Stimulated activated CD4-positive, alpha-beta T cell treated with anti-CD3 and anti-CD28 coated beads, Interleukin-15, amount 100 ng/mL, for 1 hour (primary cell): Measurements from ENCODE around the gene FBXO45.
"Not testable (repeated sequence)": the region's sequence is repeated elsewhere in the genome, so short reads cannot be mapped to it uniquely, and the experiment has no call there.

Experiments
- DNase-seq, 2 donors: peaks; one replicate each; pipeline ENCODE4 v3.0.0-alpha.2; 2020; ENCODE audit warnings: low read depth in 1 of 2, low spot score in 1 of 2

The FBXO45 gene, protein sequence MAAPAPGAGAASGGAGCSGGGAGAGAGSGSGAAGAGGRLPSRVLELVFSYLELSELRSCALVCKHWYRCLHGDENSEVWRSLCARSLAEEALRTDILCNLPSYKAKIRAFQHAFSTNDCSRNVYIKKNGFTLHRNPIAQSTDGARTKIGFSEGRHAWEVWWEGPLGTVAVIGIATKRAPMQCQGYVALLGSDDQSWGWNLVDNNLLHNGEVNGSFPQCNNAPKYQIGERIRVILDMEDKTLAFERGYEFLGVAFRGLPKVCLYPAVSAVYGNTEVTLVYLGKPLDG

DNA sequence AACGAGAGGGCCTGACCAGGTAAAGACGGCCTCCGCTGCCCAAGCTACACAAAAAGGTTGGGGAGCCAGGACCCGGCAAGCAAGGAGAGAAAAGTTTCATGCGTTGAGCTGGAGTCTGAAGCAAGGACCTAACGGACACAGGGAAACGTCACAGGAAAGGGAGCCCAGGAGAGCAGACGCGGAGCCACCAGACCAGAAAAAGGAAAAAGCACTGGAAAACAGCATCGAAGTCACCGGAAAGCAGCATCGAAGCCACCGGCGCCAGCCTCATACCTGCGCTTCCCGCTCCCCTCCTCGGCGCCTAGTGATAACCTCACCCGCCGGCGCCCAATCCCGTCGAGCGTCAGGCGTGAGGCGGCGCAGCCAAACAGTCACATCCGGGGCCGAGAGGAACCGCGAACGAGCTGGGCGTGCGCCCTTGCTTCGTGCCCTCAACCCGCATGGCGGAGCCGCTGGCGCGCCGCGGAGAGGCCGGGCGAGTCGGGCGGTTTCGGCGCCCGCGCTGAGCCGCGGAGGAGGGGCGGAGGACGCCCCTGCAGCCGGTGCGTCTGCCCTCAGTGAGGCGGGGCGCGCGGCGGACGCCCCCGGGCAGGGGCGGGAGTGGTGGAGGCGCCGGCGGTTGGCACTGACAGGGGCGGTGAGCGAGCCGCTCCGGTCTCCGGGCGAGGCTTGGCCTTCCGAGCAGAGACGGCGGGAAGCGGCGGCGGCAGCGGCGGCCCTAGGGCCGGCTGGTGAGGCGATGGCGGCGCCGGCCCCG lies at the start of gene FBXO45, which contains the start of gene WDR53:
Gene FBXO45 (plus strand): TSS at position 415 of the 757 bp plus-strand sequence. CDS start 325 bp downstream, at position 740.
Gene WDR53 (minus strand): TSS at position 309 of the 757 bp plus-strand sequence. CDS start 7,079 bp downstream, outside the sequence.
- peak; percentile 91 for DNase-seq

DNA sequence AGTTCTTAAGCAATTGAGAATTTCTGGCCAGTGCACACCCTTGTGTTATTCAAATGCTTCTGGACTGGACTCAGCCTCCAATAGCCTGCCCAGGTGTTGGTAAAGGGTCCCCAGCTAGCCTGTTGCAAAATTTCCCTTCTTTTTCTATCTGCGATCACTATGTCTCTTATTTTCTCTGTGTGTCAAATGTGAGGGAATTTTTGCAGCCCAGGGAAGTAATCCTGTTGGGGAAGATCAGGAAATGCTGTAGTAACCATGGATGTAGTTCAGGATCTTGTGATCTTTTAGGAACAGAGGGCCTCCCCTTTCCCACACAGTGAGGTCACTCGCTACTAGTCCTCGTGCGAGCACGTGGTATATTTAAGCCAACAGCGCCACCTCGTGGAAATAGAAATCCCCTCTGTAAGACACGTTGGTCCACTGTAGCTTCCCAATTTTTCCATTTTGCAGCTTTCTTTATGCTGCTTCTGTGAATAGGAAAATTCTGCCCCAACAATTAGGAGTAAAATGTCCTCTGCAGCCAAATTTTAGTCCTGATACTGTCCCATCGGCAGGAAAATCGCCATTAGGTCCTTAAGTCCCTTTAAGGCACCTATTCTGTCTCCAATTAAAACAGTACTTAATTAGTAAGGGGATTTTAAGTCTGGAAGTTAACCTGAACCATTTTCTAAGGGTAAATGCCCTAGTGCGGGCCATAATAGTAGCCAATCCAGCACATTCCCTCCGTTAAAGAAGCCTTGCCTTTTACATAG lies 49.3 kb upstream of the FBXO45 start:
- DNase-seq, result peak in 1 of 2 donors; percentile 15

DNA sequence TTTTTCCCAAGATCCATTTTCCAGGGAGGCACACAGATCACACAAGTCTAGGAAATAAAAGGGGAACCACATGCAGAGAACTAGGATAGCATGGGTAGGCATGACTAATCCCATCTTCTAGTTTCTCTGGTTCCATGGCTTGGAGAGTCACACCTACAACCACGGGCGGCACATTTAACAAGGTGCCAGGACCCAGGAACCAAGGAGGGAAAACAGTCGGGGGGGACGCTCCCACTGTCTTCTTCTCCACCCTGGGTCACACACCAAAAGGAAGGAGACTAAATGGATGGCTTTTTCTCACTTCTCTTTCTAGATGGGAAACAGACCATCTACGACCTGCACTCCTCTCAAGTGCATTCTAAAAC lies 48.8 kb upstream of the FBXO45 start:
- DNase-seq, result no peak

DNA sequence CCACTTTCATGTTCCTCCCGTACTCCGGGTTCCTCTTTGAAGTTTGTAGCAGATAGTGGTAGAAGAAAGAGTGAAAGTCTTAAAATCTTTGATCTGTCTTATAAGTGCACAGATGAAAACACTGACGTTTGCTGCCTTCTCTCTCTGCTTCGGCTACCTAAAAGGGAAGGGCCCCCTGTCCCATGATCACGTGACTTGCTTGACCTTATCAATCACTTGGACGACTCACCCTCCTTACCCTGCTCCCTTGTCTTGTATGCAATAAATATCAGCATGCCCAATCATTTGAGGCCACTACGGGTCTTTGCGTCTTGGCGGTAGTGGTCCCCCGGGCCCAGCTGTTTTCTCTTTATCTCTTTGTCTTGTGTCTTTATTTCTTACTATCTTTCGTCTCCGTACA lies 47.2 kb upstream of the FBXO45 start:
- DNase-seq, result not testable (repeated sequence)

DNA sequence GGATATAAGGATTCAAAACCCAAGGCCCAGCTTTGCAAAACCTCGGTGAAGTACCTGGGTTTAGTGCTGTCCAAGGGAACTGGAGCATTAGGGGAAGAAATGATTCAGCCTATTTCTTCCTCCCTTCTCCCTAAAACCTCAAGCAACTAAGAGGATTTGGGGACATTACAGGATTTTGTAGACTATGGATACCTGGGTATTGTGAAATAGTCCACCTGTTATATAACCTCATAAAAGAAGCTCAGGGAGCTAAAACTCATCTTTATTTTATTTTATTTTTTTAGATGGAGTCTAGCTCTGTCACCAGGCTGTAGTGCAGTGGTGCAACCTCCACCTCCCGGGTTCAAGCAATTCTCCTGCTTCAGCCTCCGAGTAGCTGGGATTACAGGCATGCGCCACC lies 44.6 kb upstream of the FBXO45 start:
- DNase-seq, result no peak

DNA sequence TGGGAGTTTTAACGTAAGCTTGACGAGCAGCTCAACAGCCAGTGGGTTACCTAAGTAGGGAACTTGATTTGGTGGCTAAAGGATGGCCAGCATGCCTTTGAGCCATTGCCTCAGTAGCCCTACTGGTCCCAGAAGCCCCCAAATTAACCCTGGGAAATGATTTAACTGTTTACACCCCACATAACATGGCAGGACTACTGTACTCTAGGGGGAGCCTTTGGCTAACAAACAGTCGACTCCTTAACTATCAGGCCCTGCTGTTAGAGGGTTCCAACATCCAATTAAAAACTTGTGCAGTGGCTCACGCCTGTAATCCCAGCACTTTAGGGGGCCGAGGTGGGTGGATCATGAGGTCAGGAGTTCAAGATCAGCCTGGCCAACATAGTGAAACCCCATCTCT lies 43.9 kb upstream of the FBXO45 start:
- no peak for DNase-seq

DNA sequence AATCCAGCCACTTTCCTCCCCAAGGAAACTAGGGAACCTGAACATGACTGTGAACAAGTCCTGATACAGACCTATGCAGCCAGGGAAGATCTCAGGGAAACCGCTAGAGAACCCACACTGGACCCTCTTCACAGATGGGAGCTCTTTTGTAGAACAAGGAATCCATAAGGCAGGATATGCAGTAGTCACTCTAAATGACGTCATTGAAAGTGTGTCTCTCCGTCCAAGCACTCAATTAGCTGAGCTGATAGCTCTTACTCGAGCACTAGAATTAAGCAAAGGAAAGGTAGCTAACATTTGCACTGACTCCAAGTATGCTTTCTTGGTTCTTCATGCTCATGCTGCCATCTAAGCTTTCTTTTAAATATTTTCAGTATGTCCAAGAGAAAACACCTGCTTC lies 43.3 kb upstream of the FBXO45 start:
- no peak for DNase-seq

DNA sequence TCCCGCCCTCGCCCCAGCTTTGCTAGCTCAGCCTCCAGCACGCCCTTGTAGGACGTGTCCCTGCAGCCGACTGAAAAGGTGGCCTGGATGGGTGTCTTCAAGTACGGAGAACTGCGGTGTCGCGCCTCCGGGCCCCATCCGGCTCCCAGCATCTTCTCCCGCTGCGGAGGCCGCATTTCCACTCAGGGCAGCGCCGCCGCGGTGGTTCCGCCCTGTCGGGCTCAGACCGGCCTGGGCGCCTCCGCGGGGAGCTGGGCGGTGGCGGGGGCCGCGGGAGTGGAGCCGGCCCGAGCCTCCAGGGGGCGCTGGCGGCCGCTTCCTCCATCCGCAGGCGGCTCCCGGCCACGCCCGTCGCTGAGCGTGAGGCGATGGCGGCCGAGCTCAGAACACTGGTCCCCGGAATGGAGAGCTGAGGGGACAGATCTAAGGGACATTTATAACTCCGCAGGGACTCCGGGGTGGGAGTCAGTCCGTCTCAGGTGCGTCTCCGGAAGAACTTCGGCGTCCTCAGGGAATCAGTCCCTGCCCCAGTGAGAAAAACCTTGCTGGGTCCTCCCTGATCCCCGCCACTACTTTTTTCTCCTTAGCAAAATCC lies 39.7 kb upstream of the FBXO45 start:
- DNase-seq, result peak; percentile 68 to 88

DNA sequence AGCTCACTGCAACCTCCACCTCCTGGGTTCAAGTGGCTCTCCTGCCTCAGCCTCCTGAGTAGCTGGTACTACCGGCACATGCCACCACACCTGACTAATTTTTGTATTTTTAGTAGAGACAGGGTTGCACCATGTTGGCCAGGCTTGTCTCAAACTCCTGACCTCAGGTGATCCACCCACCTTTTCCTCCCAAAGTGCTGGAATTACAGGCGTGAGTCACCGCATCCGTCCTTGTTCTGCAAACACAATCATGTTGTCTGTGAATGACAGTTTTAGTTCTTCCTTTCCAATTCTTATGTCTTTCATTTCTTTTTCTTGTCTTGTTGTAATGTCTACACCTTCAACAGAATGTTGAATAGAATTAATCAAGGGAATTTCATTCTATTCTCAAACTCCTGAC lies 37.0 kb upstream of the FBXO45 start:
- DNase-seq, result no peak

DNA sequence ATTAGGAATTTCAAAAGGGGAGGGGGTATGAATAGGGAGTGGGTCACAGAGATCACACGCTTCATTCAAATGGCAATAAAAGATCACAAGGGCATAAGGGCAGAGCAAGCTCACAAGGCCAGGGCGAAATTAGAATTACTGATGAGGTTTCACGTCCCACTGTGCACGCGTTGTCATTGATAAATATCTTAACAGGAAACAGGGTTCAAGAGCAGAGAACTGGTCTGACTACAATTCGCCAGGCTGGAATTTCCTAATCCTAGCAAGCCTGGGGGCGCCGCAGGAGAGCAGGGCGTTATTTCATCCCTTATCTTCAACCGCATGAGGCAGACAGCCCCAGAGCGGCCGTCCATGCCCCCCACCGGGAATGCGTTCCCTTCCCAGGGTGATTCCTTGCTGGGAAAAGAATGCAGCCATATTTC lies 35.2 kb upstream of the FBXO45 start:
- no peak for DNase-seq

DNA sequence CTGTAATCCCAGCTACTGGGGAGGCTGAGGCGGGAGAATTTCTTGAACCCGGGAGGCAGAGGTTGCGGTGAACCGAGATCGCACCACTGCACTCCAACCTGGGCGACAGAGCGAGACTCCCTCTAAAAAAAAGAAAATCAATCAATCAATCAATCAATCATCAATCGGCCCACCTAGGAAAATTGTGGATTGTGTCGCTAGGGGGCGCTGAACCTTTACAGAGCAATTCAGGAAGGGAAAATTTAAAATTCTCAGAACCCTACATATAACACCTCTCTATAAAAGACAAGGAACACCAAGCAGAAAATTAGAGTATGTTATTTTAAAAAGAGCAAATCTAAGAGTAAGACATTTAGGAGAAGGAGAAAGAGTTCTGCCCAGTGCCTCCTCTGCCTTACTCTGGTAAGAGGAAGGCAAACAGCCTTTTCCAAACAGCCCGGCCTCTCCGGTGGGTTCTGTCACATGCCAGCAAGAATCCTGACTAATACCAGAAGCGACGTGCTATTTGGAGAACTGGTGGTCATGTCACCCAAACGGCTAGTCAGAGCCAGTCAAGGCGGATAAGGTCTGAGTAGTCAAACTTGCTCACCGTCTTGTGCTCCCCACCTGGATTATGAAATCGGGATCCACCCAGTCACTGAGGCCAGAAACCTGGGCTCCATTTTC lies 31.0 kb upstream of the FBXO45 start:
- DNase-seq, result peak; percentile 29 to 40

DNA sequence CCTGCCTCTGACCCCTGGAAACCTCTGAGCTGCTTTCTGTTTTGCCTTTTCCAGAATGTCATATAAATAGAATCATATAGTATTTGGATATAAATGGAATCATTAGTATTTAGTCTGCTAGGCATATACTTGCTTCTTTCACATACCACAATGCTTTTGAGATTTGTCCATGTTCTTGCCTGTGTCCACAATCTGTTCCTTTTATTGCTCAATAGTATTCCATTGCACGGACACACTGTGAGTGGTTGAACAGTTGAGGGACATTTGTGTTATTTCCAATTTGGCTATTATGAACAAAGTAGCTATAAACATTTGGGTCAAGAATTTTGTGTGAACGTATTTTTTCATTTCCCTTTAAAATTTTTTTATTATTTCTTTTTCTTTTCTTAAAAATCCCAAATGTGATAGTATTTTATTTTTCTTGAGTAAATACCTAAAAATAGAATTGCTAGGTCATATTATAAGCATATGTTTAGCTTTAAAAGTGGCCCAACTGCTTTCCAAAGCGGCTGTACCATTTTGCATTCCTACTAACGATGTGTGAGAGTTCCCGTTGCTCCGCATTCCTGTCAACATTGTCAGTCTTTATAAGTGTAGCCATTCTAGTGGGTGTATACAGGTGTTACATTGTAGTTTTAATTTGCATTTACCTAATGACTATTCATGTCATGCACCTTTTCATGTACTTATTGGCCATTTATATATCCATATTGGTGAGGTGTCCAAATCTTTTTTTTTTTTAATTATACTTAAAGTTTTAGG lies 26.6 kb upstream of the FBXO45 start:
- DNase-seq, result no peak

DNA sequence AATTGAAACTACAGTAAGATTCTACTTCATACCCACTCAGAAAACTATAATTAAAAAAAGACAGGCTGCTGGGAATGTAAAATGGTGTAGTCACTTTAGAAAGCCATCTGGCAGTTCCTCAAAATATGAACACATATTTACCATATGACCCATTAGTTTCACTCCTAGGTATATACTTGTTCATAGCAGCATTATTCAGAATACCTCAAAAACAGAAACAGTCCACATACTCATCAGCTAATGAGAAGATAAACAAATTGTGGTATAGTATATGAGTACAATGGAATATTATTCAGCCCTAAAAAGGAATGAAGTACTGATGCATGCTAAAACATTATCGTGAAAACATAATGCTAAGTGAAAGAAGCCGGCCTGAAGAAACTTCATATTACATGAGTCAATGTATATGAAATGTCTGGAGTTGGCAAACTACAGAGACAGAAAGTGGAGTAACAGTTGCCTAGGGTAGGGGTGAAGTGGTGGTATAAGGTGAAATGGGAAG lies 23.9 kb upstream of the FBXO45 start:
- no peak for DNase-seq

DNA sequence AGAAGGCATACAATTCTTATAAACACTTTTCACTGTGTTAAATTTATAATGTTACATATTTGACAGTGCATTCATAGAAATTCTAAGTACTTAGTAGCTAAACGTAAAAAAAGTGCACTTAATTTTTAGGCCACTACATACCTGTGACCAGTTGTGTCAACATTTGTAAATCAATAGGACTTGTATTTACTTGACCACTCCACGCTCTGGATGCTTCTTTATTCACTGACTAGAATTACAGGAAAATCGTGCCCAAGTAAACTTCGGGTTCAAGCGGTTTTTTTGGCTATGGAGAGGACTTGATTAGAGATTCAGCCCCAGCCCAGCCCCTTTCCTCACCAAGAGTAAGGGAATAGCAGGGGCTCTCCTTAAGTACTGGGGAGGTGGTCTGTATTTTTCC lies 21.9 kb upstream of the FBXO45 start:
- no peak for DNase-seq

DNA sequence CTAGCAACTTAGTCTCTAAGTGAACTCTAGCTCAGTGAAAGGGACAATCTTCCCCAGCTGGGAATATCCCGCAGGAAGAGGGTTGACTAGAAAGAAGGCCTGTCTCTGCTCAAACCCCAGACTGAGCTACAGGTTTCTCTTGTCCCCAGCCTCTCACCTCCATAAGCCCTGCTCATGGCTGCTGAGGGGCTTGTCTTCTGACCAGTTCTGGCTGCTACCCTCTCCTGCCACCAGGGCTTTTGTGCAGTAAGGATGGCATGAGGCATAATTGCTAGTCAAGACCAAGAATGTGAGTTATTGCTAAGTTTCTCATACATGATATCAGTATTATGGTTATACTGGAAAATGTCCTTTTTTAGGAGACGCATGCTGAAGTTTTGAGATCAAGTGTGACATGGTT lies 21.4 kb upstream of the FBXO45 start:
- no peak for DNase-seq

DNA sequence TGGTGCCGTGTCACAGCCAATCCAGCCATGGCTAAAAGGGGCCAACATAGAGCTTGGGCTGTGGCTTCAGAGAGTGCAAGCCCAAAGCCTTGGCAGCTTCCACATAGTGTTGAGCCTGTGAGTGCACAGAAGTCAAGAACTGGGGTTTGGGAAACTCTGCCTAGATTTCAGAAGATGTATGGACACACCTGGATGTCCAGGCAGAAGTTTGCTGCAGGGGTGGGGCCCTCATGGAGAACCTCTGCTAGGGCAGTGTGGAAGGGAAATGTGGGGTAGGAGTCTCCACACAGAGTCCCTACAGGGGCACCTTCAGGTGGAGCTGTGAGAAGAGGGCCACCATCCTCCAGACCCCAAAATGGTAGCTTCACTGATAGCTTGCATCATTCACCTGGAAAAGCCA lies 19.1 kb upstream of the FBXO45 start:
- not testable (repeated sequence) for DNase-seq

DNA sequence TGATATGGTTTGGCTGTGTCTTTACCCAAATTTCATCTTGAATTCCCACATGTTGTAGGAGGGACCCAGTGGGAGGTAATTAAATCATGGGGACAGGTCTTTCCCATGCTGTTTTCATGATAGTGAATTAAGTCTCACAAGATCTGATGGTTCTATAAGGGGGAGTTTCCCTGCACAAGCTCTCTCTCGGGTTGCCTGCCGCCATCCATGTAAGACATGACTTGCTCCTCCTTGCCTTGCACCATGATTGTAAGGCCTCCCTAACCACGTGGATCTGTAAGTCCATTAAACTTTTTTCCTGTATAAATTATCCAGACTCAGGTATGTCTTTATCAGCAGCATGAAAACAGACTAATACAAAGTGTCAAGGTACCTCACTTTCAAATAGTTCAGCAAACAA lies 18.3 kb upstream of the FBXO45 start:
- DNase-seq, result not testable (repeated sequence)

DNA sequence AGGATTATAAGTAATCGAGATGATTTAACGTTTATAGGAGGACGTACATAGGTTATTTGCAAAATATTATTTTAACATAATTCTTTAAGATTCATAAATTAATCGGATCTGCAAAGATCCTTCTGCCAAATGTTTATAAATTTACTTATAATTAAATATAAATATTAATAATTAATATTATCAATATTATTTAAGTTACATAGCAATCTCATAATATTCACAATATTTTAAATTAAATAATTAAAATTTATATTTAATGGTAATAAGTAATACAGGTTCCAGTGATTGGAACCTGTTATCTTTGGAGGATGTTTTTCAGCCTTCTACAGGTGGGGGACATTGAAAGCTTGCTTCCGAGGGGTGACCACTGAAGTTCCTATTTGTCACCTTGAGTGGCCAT lies 16.2 kb upstream of the FBXO45 start:
- DNase-seq, result no peak

DNA sequence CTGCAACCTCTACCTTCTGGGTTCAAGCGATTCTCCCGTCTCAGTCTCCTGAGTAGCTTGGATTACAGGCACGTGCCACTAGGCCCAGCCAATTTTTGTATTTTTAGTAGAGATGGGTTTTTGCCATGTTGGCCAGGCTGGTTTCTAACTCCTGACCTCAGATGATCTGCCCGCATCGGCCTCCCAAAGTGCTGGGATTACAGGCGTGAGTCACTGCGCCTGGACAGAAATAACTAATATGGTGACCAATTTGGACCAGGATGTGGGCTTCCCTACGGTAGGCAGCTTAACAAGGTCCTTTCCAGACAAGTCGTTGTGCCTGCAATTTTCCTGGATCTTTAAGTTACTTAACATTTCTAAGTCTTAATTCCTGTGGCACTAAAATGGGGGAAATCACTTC lies 14.9 kb upstream of the FBXO45 start:
- DNase-seq, result no peak

DNA sequence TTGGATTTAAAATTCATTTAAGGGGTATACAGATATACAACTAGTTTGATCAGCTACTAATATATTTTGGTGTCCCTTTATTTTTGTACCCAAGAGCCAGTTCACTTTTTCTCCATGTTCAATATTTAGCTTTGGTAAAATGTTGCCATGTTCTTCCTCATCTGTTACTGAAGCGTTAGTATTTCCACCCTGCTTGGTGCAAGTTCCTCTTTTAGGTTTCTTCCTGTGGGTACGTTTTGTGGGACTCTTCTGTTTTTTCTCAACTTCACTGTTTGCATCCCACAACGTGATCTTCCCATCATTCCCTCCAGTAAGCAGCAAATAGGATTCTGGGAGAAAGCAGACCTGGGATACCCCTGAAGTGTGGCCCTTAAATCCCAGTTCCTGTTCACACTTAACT lies 14.3 kb upstream of the FBXO45 start:
- DNase-seq, result no peak
